Glutamatergic neuron (in vitro differentiated cells): ENCODE data around the gene TMEM74B. TPM values are rescaled to one million over a fixed set of nuclear protein-coding genes. Genes with fewer than 3 reads are reported as not detected.

ENCODE experiments used
- DNase-seq: peaks from one replicate; pipeline ENCODE4 v3.0.0; 2022
- H3K27ac Mint-ChIP-seq: one replicate; pipeline ENCODE4 v1.8.0; 2020; ENCODE audit warnings: mild to moderate bottlenecking, mixed read lengths, inconsistent platforms; ENCODE audit not compliant: unreplicated experiment
- H3K27me3 Mint-ChIP-seq: one replicate; pipeline ENCODE4 v1.8.0; 2020; ENCODE audit warnings: mild to moderate bottlenecking, moderate library complexity, mixed read lengths, inconsistent platforms; ENCODE audit not compliant: unreplicated experiment
- H3K36me3 Mint-ChIP-seq: one replicate; pipeline ENCODE4 v1.8.0; 2020; ENCODE audit warnings: mild to moderate bottlenecking, mixed read lengths, inconsistent platforms; ENCODE audit not compliant: unreplicated experiment
- H3K4me1 Mint-ChIP-seq: one replicate; pipeline ENCODE4 v1.8.0; 2020; ENCODE audit warnings: mild to moderate bottlenecking, low read depth, mixed read lengths, inconsistent platforms; ENCODE audit not compliant: unreplicated experiment
- H3K4me3 Mint-ChIP-seq: one replicate; pipeline ENCODE4 v1.8.0; 2020; ENCODE audit warnings: mild to moderate bottlenecking, mixed read lengths, inconsistent platforms; ENCODE audit not compliant: unreplicated experiment
- H3K9me3 Mint-ChIP-seq: one replicate; pipeline ENCODE4 v1.8.0; 2020; ENCODE audit warnings: mild to moderate bottlenecking, moderate library complexity, mixed read lengths, inconsistent platforms; ENCODE audit not compliant: unreplicated experiment
- total RNA-seq: library from RNA; stranded (reverse); fragmentation: NEBNext Ultra II Directional; extraction: Animal tissue kit (Norgen Biotek cat#: 25700); gene quantifications from one replicate; pipeline ENCODE4 v1.2.1, GENCODE V29; 2021; ENCODE audit not compliant: unreplicated experiment
- TF ChIP-seq, protein P1 (sequence below): fragments of 200-600 bp; sonication (generic); IDR thresholded peaks from one replicate; pipeline ENCODE4 v1.5.0; 2021; ENCODE audit not compliant: partially characterized antibody, unreplicated experiment

The TMEM74B gene
- total RNA-seq, 1 donor from 2014 or later, result 5.0 TPM

DNA sequence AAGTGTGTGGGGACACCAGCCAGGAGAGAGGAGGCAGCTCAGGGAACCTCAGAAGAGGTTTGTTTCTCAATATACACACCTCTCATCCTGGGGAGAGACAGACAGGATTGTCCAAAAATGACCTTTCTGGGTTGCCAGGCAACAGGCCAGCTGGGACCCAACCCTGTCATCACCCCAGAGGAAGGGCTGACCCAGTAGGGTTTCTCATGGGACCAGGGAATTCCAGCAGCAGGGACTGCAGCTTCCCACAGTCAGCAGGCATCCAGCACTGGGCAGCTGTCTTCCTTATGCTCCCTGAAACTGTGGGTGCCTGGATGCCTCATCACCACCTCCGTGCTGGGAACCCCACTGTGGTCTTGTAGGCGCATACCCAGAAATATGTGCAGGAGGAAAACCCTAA, 19.8 kb upstream of the TMEM74B start:
- Mint-ChIP-seq H3K27me3 (no peaks in the 10 kb centered on the region), H3K36me3 (no peaks in the 10 kb centered on the region), H3K9me3 (no peaks in the 10 kb centered on the region), H3K27ac (no peak overlapping the region), H3K4me1 (peaks cover 10% of the 10 kb centered on the region), H3K4me3 (no peak overlapping the region)
- TF ChIP-seq, protein P1, sequence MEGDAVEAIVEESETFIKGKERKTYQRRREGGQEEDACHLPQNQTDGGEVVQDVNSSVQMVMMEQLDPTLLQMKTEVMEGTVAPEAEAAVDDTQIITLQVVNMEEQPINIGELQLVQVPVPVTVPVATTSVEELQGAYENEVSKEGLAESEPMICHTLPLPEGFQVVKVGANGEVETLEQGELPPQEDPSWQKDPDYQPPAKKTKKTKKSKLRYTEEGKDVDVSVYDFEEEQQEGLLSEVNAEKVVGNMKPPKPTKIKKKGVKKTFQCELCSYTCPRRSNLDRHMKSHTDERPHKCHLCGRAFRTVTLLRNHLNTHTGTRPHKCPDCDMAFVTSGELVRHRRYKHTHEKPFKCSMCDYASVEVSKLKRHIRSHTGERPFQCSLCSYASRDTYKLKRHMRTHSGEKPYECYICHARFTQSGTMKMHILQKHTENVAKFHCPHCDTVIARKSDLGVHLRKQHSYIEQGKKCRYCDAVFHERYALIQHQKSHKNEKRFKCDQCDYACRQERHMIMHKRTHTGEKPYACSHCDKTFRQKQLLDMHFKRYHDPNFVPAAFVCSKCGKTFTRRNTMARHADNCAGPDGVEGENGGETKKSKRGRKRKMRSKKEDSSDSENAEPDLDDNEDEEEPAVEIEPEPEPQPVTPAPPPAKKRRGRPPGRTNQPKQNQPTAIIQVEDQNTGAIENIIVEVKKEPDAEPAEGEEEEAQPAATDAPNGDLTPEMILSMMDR, result no peak
- no peak for DNase-seq

DNA sequence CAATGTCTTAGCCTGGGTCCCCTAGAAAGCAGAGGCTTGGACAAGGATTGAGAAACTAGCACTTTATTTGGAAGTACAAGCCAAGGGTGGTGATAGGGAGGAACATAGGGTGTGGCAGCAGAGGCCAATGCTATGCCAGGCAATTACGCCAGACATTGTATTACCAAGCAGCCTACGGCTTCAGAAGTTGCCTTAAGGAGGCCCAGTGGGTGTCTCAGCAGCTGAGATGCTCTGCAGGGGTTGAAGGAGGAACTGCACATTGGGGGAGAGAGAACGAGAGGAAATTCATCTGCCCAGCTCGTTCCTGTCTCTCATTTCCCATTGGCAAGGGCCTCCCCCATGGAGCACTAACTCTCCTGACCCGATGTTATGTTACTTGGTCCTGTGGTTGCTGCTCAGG, 19.3 kb upstream of the TMEM74B start:
- DNase-seq, result no peak
- Mint-ChIP-seq H3K4me1 (peaks cover 10% of the 10 kb centered on the region), H3K9me3 (no peaks in the 10 kb centered on the region), H3K27me3 (peaks cover 3% of the 10 kb centered on the region), H3K4me3 (no peak overlapping the region), H3K36me3 (no peaks in the 10 kb centered on the region), H3K27ac (no peak overlapping the region)
- TF ChIP-seq, protein P1, result no peak

DNA sequence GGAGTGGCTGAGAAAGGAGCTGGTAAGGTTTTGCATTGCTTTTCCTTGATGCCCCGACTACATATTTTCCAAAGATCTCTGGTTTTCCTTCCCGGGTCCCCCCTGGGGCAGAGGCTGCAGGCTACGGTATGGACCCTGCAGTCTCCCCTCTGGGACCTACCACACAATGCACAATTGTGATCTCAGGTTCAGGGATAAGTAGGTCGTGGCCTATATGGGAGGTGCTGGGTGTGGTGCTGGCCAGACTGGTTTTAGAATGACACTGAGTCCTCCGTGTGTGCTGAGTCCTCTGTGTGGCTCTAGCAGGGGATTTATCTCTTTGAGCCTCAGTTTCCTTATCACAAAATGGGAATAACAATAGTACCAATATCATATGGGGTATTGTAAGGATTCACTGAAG, 18.8 kb upstream of the TMEM74B start:
- no peak overlapping the region for H3K4me3 Mint-ChIP-seq

DNA sequence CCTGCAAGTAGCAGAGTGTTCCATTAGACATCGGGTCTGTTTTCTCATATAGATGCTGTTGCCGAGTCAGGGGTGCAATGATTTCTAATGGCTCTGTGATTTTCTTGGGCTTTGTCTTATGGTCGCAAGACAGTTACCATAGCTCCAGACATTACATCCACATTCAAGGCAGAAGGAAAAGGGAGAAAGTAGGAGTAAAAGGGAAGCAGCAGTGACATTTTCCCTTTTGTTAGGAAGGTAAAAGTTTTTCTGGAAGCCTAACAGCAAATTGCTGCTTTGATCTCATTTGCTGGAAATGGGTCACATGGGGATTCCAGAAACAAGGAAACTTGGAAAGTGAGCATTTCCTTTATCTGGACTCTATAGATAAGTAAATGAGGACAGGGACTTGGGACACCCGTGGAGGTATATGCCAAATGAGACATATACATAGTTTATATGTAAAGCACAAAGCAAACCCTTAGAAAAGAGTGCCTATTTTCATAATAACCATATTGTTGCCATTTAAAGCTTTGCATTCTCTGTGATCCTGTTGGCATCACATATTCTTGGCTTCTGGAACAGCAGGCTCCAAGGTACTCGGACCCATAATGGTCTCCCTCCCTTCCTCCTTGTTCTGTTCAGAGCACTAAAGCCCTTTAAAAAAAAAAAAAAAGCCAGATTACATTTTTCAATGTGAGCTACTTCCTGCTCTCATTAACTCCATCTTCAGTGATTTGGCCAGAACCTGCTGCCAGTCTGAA, 18.2 kb upstream of the TMEM74B start, which contains the start of gene C20orf202:
C20orf202 (plus strand) TSS at position 693 of the 743 bp plus-strand sequence. CDS start 132 bp downstream, outside the sequence.
- H3K36me3 Mint-ChIP-seq, result no peaks in the 10 kb centered on the region
- no peaks in the 10 kb centered on the region for H3K9me3 Mint-ChIP-seq
- no peak within 1 kb of the TSS for H3K27ac Mint-ChIP-seq
- TF ChIP-seq, protein P1, result no peak
- no peak within 1 kb of the TSS for H3K4me3 Mint-ChIP-seq
- peaks cover 5% of the 10 kb centered on the region for H3K27me3 Mint-ChIP-seq
- DNase-seq, result no peak
- peaks cover 10% of the 10 kb centered on the region for H3K4me1 Mint-ChIP-seq

More for the DNA sequence above, 18.8 kb upstream of the TMEM74B start:
- peaks cover 3% of the 10 kb centered on the region for H3K27me3 Mint-ChIP-seq
- H3K36me3 Mint-ChIP-seq, result no peaks in the 10 kb centered on the region
- no peaks in the 10 kb centered on the region for H3K9me3 Mint-ChIP-seq
- H3K27ac Mint-ChIP-seq, result no peak overlapping the region
- no peak for DNase-seq
- peaks cover 10% of the 10 kb centered on the region for H3K4me1 Mint-ChIP-seq
- TF ChIP-seq, protein P1, result no peak

DNA sequence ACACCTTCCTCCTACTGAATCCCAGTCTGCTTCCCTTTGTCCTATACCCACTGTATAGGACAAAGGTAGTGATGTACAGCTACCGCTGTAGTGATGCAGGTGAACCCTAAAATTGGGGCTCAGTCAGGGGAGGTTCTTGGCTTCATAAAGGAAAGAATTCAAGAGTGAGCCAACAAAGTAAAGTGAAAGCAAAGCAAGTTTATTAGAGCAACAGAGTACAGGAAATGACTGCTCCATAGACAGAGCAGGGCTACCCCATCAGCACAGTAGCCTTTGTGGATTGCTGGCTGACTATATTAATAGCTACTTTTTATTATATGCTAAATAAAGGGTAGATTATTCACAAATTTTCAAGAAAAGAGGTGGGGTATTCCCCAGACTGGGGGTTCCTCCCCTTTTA, 15.2 kb upstream of the TMEM74B start:
- Mint-ChIP-seq H3K4me3 (no peak overlapping the region), H3K36me3 (peaks cover 5% of the 10 kb centered on the region), H3K9me3 (no peaks in the 10 kb centered on the region), H3K4me1 (peaks cover 8% of the 10 kb centered on the region), H3K27me3 (peaks cover 5% of the 10 kb centered on the region), H3K27ac (no peak overlapping the region)
- no peak for DNase-seq
- TF ChIP-seq, protein P1, result no peak
